CD8-positive, alpha-beta memory T cell (primary cell): ENCODE results near the gene ZNF584. TPM values are rescaled to one million over a fixed set of nuclear protein-coding genes. Genes with fewer than 3 reads are reported as not detected.

Experiments
- CTCF ChIA-PET: fragments of 350-600 bp; sonication (Branson Sonifier 250); formaldehyde crosslinking; loops from one replicate; lab custom pipeline; 2021; ENCODE audit warnings: antibody characterized with exemption; lab: Charles Lee
- POLR2A ChIA-PET: fragments of 350-600 bp; sonication (Branson Sonifier 250); formaldehyde crosslinking; loops from one replicate; lab custom pipeline; 2021; ENCODE audit warnings: antibody characterized with exemption; lab: Charles Lee
- DNase-seq, 5 donors: peaks; one replicate each; pipeline versions ENCODE4 v3.0.0 to v3.0.0-alpha.2; 2020 to 2022; ENCODE audit warnings: mixed read lengths in 1 of 5
- H3K27ac ChIP-seq: one replicate; pipeline ENCODE4 v1.7.0; 2013; ENCODE audit warnings: low read depth, mild to moderate bottlenecking, low read length, moderate library complexity
- H3K27me3 ChIP-seq: 2 replicates; pipeline ENCODE4 v1.7.0; 2013; ENCODE audit warnings: low read length, mild to moderate bottlenecking; ENCODE audit not compliant: insufficient read depth, poor library complexity, severe bottlenecking
- H3K36me3 ChIP-seq: 2 replicates; pipeline ENCODE4 v1.7.0; 2013; ENCODE audit warnings: mild to moderate bottlenecking, low read length, moderate library complexity; ENCODE audit not compliant: insufficient read depth
- H3K4me1 ChIP-seq: 2 replicates; pipeline ENCODE4 v1.7.0; 2013; ENCODE audit warnings: mild to moderate bottlenecking, low read length, moderate library complexity; ENCODE audit not compliant: insufficient read depth
- H3K4me3 ChIP-seq: 2 replicates; pipeline ENCODE4 v1.7.0; 2013; ENCODE audit warnings: mild to moderate bottlenecking, low read length
- H3K9me3 ChIP-seq: 2 replicates; pipeline ENCODE4 v1.7.0; 2013; ENCODE audit warnings: mild to moderate bottlenecking, low read length
- H3K27ac Mint-ChIP-seq, 8 donors: one replicate each; pipeline ENCODE4 v1.8.0; 2020 to 2021; ENCODE audit warnings: mixed read lengths in 8 of 8, mild to moderate bottlenecking in 6 of 8, inconsistent platforms in 3 of 8, moderate library complexity in 3 of 8
- H3K27me3 Mint-ChIP-seq, 2 donors: one replicate each; pipeline ENCODE4 v1.8.0; 2020 to 2021; ENCODE audit warnings: mixed read lengths in 2 of 2, mild to moderate bottlenecking in 1 of 2, moderate library complexity in 1 of 2
- H3K36me3 Mint-ChIP-seq, 3 donors: one replicate each; pipeline ENCODE4 v1.8.0; 2020 to 2021; ENCODE audit warnings: mixed read lengths in 3 of 3, inconsistent platforms in 1 of 3, mild to moderate bottlenecking in 1 of 3
- H3K4me1 Mint-ChIP-seq, 3 donors: one replicate each; pipeline ENCODE4 v1.8.0; 2020 to 2021; ENCODE audit warnings: mixed read lengths in 3 of 3, inconsistent platforms in 1 of 3, mild to moderate bottlenecking in 1 of 3
- H3K4me3 Mint-ChIP-seq, 7 donors: one replicate each; pipeline ENCODE4 v1.8.0; 2020 to 2021; ENCODE audit warnings: mixed read lengths in 7 of 7, mild to moderate bottlenecking in 6 of 7, moderate library complexity in 4 of 7, inconsistent platforms in 2 of 7
- H3K9me3 Mint-ChIP-seq, 5 donors: one replicate each; pipeline ENCODE4 v1.8.0; 2020 to 2022; ENCODE audit warnings: mixed read lengths in 5 of 5, mild to moderate bottlenecking in 3 of 5, moderate library complexity in 2 of 5, inconsistent platforms in 1 of 5
- polyA plus RNA-seq: library from polyadenylated mRNA; unstranded; fragments of 300-500 nt; fragmentation: Illumina TruSeq; gene quantifications from one replicate; pipeline ENCODE4 v1.2.3, GENCODE V29; 2021
- total RNA-seq, 2 experiments: library from RNA; stranded (reverse); gene quantifications; one replicate each; pipeline ENCODE4 v1.2.3, GENCODE V29; 2021

Gene ZNF584
- total and polyA plus RNA-seq, 3 experiments from 2014 or later: 7.5 to 22.6 (median 20.9) TPM

DNA sequence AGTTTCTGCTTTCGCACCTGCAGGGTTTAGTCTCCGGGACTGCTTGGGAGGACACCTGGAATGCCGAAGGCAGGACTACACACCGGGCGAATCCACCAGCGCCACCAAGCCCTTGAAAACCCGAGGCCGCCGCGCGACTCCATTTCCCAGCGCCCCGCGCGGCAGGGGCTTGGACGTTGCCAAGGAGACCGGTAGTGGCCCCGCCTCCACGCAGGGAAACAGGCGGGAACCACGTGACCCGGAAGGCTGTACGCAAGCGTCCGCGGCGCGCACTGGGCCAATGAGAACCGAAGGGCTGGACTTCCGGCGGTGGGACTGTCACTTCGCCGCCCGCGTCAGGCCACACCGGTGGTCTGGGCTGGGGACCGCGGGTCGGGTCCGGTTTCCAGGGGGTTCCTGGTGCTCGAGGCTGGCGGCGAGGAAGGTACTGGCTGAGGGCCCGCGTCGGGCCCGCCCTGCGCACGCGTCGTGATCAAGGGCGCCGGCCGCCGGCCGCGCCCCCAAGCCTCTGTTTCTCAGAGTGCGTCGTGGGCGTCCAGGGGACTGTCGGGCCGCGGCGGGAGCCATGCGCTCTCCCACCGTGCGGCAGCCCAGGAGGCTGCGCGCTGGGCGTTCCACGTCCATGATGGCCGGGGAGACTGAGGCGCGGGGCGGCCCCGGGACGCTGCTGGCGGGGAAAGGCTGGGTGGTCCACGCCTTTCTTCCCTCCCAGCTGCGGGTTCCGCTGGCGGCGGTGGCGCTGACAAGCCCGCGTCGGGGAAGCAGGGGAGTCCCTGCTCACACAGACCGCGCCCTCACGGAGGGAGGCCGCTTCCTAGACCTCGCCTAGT is 58.5 kb downstream of the ZNF584 start, which contains the start of gene ZNF324:
Gene ZNF324 (plus strand): TSS at position 321 of the 830 bp plus-strand sequence. CDS start 2,106 bp downstream, outside the sequence.
- Histone ChIP-seq H3K27ac (peak within 1 kb of the TSS; percentile 96), H3K36me3 (peaks cover 6% of the 10 kb centered on the region), H3K4me3 (peak within 1 kb of the TSS; percentile 81), H3K4me1 (peaks cover 13% of the 10 kb centered on the region), H3K9me3 (no peaks in the 10 kb centered on the region), H3K27me3 (no peaks in the 10 kb centered on the region)
- POLR2A ChIA-PET: no interaction called here
- DNase-seq: peak; percentile 94 to 98 (median 97)
- Mint-ChIP-seq H3K36me3 (peaks cover 0 to 31% (median 0%) of the 10 kb centered on the region in 3 donors), H3K4me3 (peak within 1 kb of the TSS; percentile 84 to 94 (median 86)), H3K4me1 (peaks cover 22 to 28% (median 25%) of the 10 kb centered on the region in 3 donors), H3K27ac (peak within 1 kb of the TSS; percentile 73 to 96 (median 90)), H3K9me3 (no peaks in the 10 kb centered on the region), H3K27me3 (peaks cover 0 to 2% of the 10 kb centered on the region in 2 donors)
- CTCF ChIA-PET: interaction anchor here (1.2 kb wide), 1 partner anchor 53 kb away, joined by 3 read pairs; the partner anchor contains the start of gene ZBTB45

Other genes starting within 250 kb of the ZNF584 start
- 10 to 100 TPM; 23.4 to 25.9 TPM for gene ZNF274, start 225.6 kb upstream of the ZNF584 start, total RNA-seq
- 32.0 TPM for gene ZNF274, start 225.6 kb upstream of the ZNF584 start, polyA plus RNA-seq
- 10 to 100 TPM; 51.8 to 56.8 TPM for gene ZNF544, start 179.7 kb upstream of the ZNF584 start, total RNA-seq
- 29.2 TPM for gene ZNF544, start 179.7 kb upstream of the ZNF584 start, polyA plus RNA-seq
- gene ZNF8, start 129.7 kb upstream of the ZNF584 start, total RNA-seq: 1 to 10 TPM; 4.4 to 4.5 TPM
- 1.0 TPM for gene ZNF8, start 129.7 kb upstream of the ZNF584 start, polyA plus RNA-seq
- 100 to 1,000 TPM; 100 to 102 TPM for gene ERVK3-1, start 103.3 kb upstream of the ZNF584 start, total RNA-seq
- 84.6 TPM for gene ERVK3-1, start 103.3 kb upstream of the ZNF584 start, polyA plus RNA-seq
- 1 to 10 TPM; 5.3 to 5.7 TPM for gene ZSCAN22, start 81.7 kb upstream of the ZNF584 start, total RNA-seq
- gene ZSCAN22, start 81.7 kb upstream of the ZNF584 start, polyA plus RNA-seq: 2.7 TPM
- 10 to 100 TPM; 16.8 to 18.1 TPM for gene A1BG, start 55.2 kb upstream of the ZNF584 start, total RNA-seq
- gene A1BG, start 55.2 kb upstream of the ZNF584 start, polyA plus RNA-seq: 70.8 TPM
- 1 to 10 TPM; 1.7 TPM for gene ZNF497, start 45.9 kb upstream of the ZNF584 start, total RNA-seq
- 1.0 TPM for gene ZNF497, start 45.9 kb upstream of the ZNF584 start, polyA plus RNA-seq
- 1 to 10 TPM; 1.8 to 2.3 TPM for gene ZNF837, start 27.6 kb upstream of the ZNF584 start, total RNA-seq
- gene ZNF837, start 27.6 kb upstream of the ZNF584 start, polyA plus RNA-seq: 4.6 TPM
- 1,000 to 10,000 TPM; 1,588 to 1,639 TPM for gene RPS5, start 21.4 kb upstream of the ZNF584 start, total RNA-seq
- 1,069 TPM for gene RPS5, start 21.4 kb upstream of the ZNF584 start, polyA plus RNA-seq
- under 1 TPM; 0.28 to 0.78 TPM for gene RNF225, start 13.0 kb upstream of the ZNF584 start, total RNA-seq
- gene RNF225, start 13.0 kb upstream of the ZNF584 start, polyA plus RNA-seq: not detected
- 1 to 10 TPM; 4.9 to 5.2 TPM for gene ZNF132, start 31.5 kb downstream of the ZNF584 start, total RNA-seq
- 0.97 TPM for gene ZNF132, start 31.5 kb downstream of the ZNF584 start, polyA plus RNA-seq
- gene ZNF324B, start 43.0 kb downstream of the ZNF584 start, total RNA-seq: 10 to 100 TPM; 11.3 TPM
- gene ZNF324B, start 43.0 kb downstream of the ZNF584 start, polyA plus RNA-seq: 2.9 TPM
- gene ZNF324, start 58.4 kb downstream of the ZNF584 start, total RNA-seq: 10 to 100 TPM; 19.8 to 21.0 TPM
- gene ZNF324, start 58.4 kb downstream of the ZNF584 start, polyA plus RNA-seq: 13.9 TPM
- 1 to 10 TPM; 5.9 to 7.2 TPM for gene ZNF446, start 67.7 kb downstream of the ZNF584 start, total RNA-seq
- 3.8 TPM for gene ZNF446, start 67.7 kb downstream of the ZNF584 start, polyA plus RNA-seq
- gene SLC27A5, start 103.3 kb downstream of the ZNF584 start, total RNA-seq: 10 to 100 TPM; 16.1 to 19.1 TPM
- 25.9 TPM for gene SLC27A5, start 103.3 kb downstream of the ZNF584 start, polyA plus RNA-seq
- gene ZBTB45, start 111.2 kb downstream of the ZNF584 start, total RNA-seq: 10 to 100 TPM; 15.0 to 16.1 TPM
- 4.8 TPM for gene ZBTB45, start 111.2 kb downstream of the ZNF584 start, polyA plus RNA-seq
- gene TRIM28, start 135.4 kb downstream of the ZNF584 start, total RNA-seq: 100 to 1,000 TPM; 705 to 715 TPM
- 57.5 TPM for gene TRIM28, start 135.4 kb downstream of the ZNF584 start, polyA plus RNA-seq
- gene CHMP2A, start 146.5 kb downstream of the ZNF584 start, total RNA-seq: 10 to 100 TPM; 88.8 to 89.7 TPM
- 198 TPM for gene CHMP2A, start 146.5 kb downstream of the ZNF584 start, polyA plus RNA-seq
- gene UBE2M, start 150.0 kb downstream of the ZNF584 start, total RNA-seq: 100 to 1,000 TPM; 182 to 191 TPM
- gene UBE2M, start 150.0 kb downstream of the ZNF584 start, polyA plus RNA-seq: 22.5 TPM
- 10 to 100 TPM; 14.0 to 14.8 TPM for gene MZF1, start 164.7 kb downstream of the ZNF584 start, total RNA-seq
- 10.3 TPM for gene MZF1, start 164.7 kb downstream of the ZNF584 start, polyA plus RNA-seq